ENCODE results near the gene LAMA4.

Gene LAMA4

GRCh38 chr6:112187736-112188135 is 66.6 kb downstream of the LAMA4 start:
- DNase-seq (ENCODE audit: low read depth in 2 of 2) = no peak

DNA sequence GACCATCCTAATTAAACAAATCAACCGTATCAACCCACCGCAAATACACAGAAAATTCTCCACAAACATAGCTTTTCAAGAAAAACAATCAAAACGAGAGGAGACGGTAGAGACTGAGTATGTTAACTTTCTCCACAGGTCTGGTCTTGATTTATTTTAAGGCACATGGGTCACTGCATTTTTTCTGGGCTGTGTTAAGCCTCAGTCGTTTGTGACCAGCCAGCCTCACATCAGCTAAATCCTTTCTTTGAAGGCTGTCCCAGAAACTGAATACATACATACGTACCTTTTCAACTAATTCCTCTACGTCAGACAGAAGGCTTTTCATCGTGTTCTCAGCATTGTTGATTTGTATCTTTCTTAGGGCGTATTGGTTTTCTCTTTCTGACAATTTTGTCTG is 69.4 kb downstream of the LAMA4 start:
- DNase-seq (ENCODE audit: low read depth in 2 of 2) = no peak

DNA sequence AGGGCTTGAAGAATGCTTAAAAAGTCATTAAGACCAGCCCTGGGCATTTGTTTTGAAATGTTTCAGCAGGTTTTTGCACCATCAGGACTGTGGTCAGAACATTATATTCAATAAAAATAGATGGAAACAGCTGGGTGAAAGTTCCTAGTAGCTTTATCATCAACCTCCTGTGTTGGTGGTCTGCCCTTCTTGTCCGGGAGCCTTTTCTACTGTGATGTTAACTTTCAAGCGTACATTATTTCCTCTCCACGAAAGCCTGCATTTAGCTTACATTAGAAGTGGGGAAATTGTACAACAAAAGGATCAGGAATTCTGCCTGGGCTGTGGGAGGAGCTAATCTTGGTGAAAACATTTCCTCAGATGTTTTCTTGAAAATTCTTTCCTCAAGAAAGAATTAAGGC is 71.1 kb downstream of the LAMA4 start:
- no peak for DNase-seq (ENCODE audit: low read depth in 2 of 2)

DNA sequence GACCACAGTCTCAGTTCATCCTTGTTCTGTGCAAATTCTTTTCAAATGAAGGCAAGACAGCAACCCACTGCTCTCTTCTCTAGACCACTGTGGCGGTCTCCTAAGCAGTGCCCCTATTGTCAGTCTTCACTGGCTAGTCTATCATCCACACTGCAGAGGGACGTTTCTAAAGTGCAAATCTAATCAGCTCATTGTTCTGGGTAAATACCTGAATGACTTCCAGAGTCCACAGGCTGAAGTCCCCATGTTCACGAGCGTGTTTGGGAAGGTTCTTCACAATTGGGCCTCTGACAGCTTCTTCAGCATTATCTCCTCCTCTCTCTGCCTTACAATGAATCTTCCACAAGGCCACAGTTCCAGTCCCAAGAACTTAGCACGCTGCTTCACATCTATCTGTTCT is 73.2 kb downstream of the LAMA4 start:
- no peak for DNase-seq (ENCODE audit: low read depth in 2 of 2)

DNA sequence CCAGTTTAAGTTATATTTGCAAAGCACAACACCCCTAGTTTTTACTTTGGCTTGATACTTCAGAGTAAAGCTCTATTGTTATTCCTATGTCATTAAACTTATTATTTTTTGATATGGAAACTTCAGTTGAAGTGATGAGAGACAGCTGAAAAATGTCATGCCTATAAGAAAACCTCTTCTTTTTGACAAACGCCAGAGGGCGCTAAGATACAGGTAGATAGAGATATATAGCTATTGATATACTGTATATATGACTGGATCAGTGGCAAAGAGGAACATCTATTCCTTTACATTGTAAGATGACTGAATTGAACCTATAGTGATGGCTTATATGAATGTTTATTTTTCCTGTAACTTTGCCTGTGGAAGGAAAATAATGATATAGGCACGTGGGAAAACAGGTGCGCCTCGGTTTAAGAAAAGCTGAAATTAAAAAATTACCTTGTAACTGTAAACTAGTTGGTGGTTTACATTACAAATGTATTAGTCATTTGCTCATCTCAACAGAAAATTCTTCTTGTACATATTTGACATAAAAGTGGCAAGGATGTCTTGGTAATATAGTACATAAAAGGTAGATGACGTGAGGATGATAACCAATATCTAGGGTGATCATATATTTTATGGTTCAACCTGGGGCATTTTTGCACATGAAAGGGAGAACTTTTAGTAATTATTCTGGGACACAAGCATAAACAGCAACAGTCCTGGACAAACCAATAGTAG is 74.1 kb downstream of the LAMA4 start:
- no peak for DNase-seq (ENCODE audit: low read depth in 2 of 2)

DNA sequence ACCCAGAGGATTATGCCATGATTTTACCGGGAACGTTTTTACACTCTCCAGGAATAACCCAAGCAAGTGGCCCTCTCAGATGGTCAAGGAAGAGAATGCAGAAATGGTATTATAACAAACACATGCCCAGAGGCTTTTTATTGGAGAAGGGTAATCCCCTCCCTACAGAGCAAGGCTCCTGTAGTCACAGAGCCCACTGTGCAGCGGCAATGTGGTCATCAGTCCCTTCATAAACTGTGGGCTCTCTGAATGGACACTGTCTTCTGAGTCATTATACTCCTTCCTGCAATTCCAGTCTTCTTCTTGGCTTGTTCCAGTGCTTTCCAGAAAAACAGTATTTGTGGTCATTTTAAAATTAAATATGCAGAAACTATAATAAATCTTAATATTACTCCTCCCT is 74.7 kb downstream of the LAMA4 start:
- no peak for DNase-seq (ENCODE audit: low read depth in 2 of 2)

DNA sequence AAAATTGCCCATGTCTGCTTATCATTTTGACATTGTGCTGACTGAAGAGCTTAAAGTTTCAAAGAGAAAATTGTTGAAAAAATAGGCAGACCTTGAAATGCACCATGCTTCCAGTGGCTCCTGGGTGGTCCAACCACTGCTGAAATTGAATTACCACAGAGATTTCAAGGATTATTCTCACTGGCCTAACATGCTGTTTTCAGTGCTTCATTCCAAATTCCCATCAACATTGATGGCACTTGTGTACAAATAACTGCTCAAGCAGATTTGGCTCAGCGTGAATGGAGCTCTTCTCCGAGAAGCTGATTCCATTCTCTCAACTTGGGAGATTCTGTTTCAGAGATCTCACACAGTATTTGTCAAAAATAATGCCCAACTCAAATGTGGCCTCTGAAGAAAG is 75.5 kb downstream of the LAMA4 start:
- no peak for DNase-seq (ENCODE audit: low read depth in 2 of 2)

GRCh38 chr6:112177092-112177491 is 77.3 kb downstream of the LAMA4 start:
- DNase-seq (ENCODE audit: low read depth in 2 of 2) = no peak

DNA sequence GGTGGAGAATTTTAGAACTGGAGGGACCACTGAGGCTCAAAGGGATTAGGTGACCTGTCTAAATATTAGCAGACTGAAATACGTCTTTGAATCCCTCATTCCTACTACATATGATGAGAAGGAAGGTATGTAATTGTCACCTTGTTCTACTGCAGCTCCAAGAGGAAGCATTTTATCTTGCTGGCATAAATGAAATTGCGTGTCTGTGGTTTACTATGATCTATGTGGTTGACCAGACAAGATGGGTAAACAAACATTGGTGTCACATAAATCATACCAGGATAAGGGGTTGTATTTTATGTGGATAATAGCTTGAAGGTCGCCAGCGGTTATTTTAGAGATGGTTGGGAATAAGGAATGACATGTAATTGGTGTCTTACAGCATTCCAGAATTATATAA is 78.2 kb downstream of the LAMA4 start:
- DNase-seq (ENCODE audit: low read depth in 2 of 2) = no peak

GRCh38 chr6:112173221-112173804 is 81.1 kb downstream of the LAMA4 start:
- no peak for DNase-seq (ENCODE audit: low read depth in 2 of 2)

DNA sequence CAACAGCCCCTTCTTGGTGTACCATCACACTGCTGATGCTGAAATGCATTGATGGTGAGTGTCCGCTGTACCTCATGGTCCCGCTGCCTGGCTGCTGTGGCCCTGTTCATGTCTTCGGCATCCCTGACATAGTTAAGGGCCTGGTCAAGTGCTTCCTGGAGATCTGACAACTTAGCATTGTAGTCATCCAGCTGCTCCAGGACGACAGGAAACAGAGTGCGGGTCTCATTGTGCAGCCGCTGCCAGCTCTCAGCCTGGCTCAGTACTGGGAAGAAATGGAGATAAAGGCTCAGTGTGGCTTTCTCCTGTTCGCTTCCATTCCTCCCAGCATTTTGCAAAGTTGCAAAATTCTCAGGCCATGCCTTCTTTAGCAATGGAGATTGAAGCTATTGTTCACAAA is 81.8 kb downstream of the LAMA4 start:
- DNase-seq (ENCODE audit: low read depth in 2 of 2) = no peak

- no peak for DNase-seq (ENCODE audit: low read depth in 2 of 2)
These were observed 84.8 kb downstream of the LAMA4 start for GRCh38 chr6:112169541-112169940.

DNA sequence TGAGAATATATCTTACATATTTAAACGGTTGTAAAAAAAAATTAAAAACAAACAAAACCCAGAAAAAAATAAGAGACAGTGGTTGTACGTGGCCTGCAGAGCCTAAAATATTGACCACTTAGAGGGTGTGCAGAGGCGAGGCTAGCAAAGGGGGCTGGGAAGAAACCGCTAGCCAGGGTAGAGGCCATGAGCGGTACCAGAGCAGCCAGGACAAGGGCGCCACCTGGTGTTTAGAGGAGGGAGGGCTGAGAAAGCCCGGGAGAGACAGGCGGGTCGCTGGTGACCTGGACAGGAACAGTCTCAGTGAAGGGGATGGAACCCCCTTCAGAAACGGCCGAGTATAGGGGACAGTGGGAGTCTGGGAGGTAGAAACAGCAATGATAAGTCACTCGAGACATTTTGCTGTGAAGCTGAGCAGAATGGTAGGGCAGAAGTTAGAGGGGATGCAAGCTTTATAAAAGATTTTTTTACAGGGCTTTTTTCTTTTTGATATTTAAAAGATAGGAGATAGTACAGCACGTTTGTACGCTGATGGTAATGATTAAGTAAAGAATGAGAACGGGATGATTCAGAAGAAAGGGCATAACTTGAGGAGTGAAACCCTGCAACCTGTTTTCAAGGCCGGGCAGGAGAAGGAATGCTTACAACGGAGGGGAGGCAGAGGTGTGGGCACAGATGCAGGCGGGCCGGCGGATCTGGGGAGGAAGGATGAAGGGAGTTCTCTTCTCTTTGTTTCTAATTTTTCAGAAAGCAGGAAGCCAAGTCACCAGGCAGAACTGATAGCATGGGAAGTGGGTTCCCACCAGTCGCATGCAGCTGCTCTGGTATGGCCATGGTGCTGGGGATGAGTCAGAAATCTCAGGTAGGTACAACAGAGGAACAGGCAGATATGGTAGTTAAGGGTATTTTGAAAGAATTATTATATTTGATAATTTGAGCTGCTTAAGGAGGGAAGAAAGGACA is 90.8 kb downstream of the LAMA4 start:
- DNase-seq (ENCODE audit: low read depth in 2 of 2) = peak; percentile 45 to 63

DNA sequence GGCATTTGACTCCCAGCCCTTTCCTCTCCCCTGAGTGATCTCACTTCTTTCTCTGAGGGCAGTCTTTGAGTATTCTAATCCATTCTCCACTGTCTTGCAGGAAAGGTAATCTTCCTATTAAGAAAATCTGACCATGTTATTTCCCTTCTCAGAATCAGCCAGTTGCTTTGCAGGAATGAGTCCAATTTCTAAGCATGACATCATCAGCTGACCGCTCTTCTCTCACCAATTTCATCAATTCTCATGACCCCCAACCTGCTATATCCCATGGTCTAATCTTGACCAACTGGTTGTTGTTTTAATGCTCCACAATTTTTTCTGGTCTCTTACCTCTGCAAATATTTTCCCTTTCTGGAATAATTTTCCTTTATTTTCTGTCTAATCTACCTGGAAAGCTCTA is 93.6 kb downstream of the LAMA4 start:
- DNase-seq (ENCODE audit: low read depth in 2 of 2) = no peak

DNA sequence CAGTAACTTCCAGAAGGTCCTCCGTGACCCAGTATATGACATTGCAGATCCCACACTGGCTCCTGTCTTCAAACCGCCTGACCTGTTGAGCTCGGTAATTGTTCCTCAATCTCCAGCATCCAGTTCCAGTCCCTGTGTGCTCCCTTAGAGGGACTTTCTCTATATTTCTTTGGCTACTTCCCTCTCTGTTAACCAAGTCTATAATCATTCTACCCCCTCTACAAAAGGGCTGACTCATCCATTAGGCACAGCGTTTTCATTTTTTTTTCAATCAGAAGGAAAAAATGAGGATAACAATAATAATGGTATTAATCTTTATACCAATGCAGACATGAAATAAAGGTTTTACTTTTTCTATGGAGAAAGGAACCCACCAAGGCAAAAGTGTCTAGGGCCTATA is 97.7 kb downstream of the LAMA4 start:
- no peak for DNase-seq (ENCODE audit: low read depth in 2 of 2)

- no peak for DNase-seq (ENCODE audit: low read depth in 2 of 2)
These were observed 98.5 kb downstream of the LAMA4 start for GRCh38 chr6:112155886-112156285.

DNA sequence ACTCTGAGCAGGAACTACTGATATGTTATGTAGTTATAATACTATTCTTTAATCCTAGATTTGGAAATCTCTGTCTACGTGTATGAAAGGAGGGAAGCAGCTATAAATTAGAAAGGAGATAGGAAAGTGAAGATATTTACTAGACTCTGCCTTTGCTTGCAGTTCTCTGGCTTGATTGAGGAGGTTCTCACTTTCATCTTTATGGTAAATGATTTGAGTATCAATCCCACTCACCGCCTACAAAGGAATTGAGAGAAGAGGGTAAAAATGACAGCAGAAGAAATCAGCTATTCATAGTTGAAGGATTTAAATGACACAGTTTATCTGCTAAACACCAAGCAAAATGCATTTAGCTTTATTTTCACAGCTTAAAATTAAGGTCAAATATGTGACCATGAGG is 99.7 kb downstream of the LAMA4 start:
- no peak for DNase-seq (ENCODE audit: low read depth in 2 of 2)

DNA sequence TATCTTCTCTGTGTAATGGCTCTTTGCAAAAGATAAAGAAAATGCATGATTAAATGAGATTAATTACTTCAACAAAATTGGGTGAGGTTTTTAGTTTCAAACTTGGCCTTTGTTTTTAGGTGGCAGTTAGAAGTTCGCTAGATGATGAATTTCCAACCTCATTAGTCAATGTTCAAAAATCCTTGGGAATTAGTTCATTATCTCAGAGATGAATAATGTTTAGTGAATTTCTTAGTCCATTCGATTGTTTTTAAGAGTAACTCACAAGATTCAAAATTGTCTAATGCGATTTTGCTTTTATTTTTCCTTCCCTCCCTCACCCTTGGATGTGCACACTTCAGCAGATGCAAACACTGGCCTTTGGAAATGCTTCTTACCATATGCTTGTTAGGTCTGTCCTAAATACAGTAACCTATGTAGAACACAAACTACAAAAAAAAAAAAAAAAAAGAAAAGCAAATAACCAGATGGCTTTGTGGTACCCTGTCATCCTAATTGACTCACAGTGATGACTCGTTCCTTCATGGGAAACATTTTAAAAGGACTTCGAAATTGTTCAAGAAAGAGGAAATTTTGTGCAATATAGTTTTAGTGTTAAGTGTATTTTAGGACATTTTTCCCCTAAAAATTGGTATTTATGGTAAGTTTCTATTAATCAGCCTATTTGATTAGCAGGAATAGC is 100.3 kb downstream of the LAMA4 start:
- DNase-seq (ENCODE audit: low read depth in 2 of 2) = no peak

GRCh38 chr6:112150363-112150762 is 104.0 kb downstream of the LAMA4 start:
- DNase-seq (ENCODE audit: low read depth in 2 of 2) = no peak

GRCh38 chr6:112149719-112150263 is 104.6 kb downstream of the LAMA4 start:
- DNase-seq (ENCODE audit: low read depth in 2 of 2) = no peak

GRCh38 chr6:112149236-112149635 is 105.1 kb downstream of the LAMA4 start:
- no peak for DNase-seq (ENCODE audit: low read depth in 2 of 2)

DNA sequence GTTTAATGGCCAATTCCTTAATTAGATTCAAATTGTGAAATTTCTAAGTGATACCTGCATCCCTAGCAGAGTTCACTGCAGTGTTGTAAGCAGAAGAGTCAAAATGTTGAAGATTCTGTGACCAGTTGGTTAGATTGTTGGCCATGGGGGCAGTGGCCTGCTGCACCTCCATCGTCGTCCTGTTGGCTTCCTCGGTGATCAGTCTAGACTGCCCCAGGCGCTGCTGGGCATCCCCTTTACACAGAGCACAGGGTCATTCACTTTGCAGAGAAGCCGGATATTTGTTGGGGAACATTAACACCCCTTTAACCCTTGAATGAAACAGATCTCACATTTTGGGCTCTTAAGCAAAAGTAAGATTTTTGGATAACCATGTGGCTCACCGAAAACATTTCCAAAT is 106.3 kb downstream of the LAMA4 start:
- no peak for DNase-seq (ENCODE audit: low read depth in 2 of 2)
